ENCODE measurements around the gene BICC1. TPM values are rescaled to one million over a fixed set of nuclear protein-coding genes. Genes with fewer than 3 reads are reported as not detected.

Gene BICC1
- total RNA-seq, 4 donors from 2014 or later = 0.60 to 5.1 (median 2.2) TPM

GRCh38 chr10:58621379-58622077, 108.9 kb downstream of the BICC1 start:
- no peaks in the 10 kb centered on the region for H3K36me3 ChIP-seq
- in situ Hi-C loops (cut with MboI; ENCODE audit: low pct_ligation_motif_present in 1 of 4, low pct_unique_long_range_greater_than_20kb in 1 of 4, low sequenced_read_pairs in 3 of 4) (no loop called here), intact Hi-C loops (cut with DNase I; ENCODE audit: low total_unique reads) (no loop called here)
- TF ChIP-seq EP300 (IDR thresholded peaks at IDR 0.05; ENCODE audit: low read depth) = no peak
- TF ChIP-seq POLR2AphosphoS5 (IDR thresholded peaks at IDR 0.05) = no peak
- no peak for TF ChIP-seq POLR2A (IDR thresholded peaks at IDR 0.05)
- no peak for TF ChIP-seq CTCF (IDR thresholded peaks at IDR 0.05)
- no peak for DNase-seq
- H3K4me1 ChIP-seq = no peaks in the 10 kb centered on the region
- 77 to 83% methylated on average over 5 to 7 of the region's 7 CpGs for WGBS, 2 donors (ENCODE audit: low coverage in 1 of 2)
- H3K4me3 ChIP-seq = no peak overlapping the region
- no peaks in the 10 kb centered on the region for H3K27me3 ChIP-seq
- H3K9me3 ChIP-seq = no peaks in the 10 kb centered on the region
- no peak overlapping the region for H3K27ac ChIP-seq

- Histone ChIP-seq H3K9me3 (no peaks in the 10 kb centered on the region), H3K27ac (no peak overlapping the region), H3K4me1 (no peaks in the 10 kb centered on the region), H3K4me3 (no peak overlapping the region), H3K36me3 (no peaks in the 10 kb centered on the region), H3K27me3 (no peaks in the 10 kb centered on the region)
- 81 to 100% methylated on average over 1 of the region's 1 CpG for WGBS, 2 donors (ENCODE audit: low coverage in 1 of 2)
- DNase-seq = no peak
- intact Hi-C loops (cut with DNase I; ENCODE audit: low total_unique reads) = no loop called here
- TF ChIP-seq POLR2A (IDR thresholded peaks at IDR 0.05) (no peak), POLR2AphosphoS5 (IDR thresholded peaks at IDR 0.05) (no peak), CTCF (IDR thresholded peaks at IDR 0.05) (no peak), EP300 (IDR thresholded peaks at IDR 0.05; ENCODE audit: low read depth) (no peak)
- in situ Hi-C loops (cut with MboI; ENCODE audit: low pct_ligation_motif_present in 1 of 4, low pct_unique_long_range_greater_than_20kb in 1 of 4, low sequenced_read_pairs in 3 of 4) = no loop called here
Measured at GRCh38 chr10:58622246-58622645, 109.6 kb downstream of the BICC1 start.

DNA sequence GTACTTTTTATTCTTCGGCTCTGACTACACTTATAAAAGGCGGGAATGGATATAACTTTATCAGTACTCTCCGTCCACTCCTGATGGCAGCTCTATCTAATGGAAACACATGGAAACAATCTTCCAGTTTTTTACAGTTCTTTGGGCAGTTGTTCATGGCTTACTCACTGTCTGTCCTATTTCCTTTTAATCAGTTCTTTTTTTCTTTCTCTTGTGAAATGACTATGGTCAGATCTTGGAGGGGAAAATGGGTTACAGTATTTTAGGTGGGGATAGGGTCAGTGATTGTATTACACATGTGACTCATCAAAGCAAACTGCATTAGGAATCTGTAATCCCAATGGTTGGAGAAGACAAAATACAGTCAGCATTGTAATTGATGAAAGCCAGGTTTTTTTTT, 112.4 kb downstream of the BICC1 start:
- Histone ChIP-seq H3K4me3 (no peak overlapping the region), H3K27me3 (no peaks in the 10 kb centered on the region), H3K27ac (no peak overlapping the region), H3K4me1 (no peaks in the 10 kb centered on the region), H3K9me3 (no peaks in the 10 kb centered on the region), H3K36me3 (no peaks in the 10 kb centered on the region)
- DNase-seq = no peak
- whole genome bisulfite sequencing, 2 donors (ENCODE audit: low coverage in 1 of 2) = 65 to 81% methylated on average over 3 of the region's 3 CpGs
- in situ Hi-C loops (cut with MboI; ENCODE audit: low pct_ligation_motif_present in 1 of 4, low pct_unique_long_range_greater_than_20kb in 1 of 4, low sequenced_read_pairs in 3 of 4) = no loop called here
- intact Hi-C loops (cut with DNase I; ENCODE audit: low total_unique reads) = no loop called here
- TF ChIP-seq POLR2A (IDR thresholded peaks at IDR 0.05) = no peak
- TF ChIP-seq POLR2AphosphoS5 (IDR thresholded peaks at IDR 0.05) = no peak
- no peak for TF ChIP-seq CTCF (IDR thresholded peaks at IDR 0.05)
- TF ChIP-seq EP300 (IDR thresholded peaks at IDR 0.05; ENCODE audit: low read depth) = no peak

GRCh38 chr10:58627392-58627791, 114.7 kb downstream of the BICC1 start:
- Histone ChIP-seq H3K36me3 (no peaks in the 10 kb centered on the region), H3K27me3 (no peaks in the 10 kb centered on the region), H3K4me3 (no peak overlapping the region), H3K9me3 (no peaks in the 10 kb centered on the region), H3K4me1 (no peaks in the 10 kb centered on the region), H3K27ac (no peak overlapping the region)
- DNase-seq = no peak
- in situ Hi-C loops (cut with MboI; ENCODE audit: low pct_ligation_motif_present in 1 of 4, low pct_unique_long_range_greater_than_20kb in 1 of 4, low sequenced_read_pairs in 3 of 4) (no loop called here), intact Hi-C loops (cut with DNase I; ENCODE audit: low total_unique reads) (no loop called here)
- no peak for TF ChIP-seq POLR2A (IDR thresholded peaks at IDR 0.05)
- TF ChIP-seq CTCF (IDR thresholded peaks at IDR 0.05) = no peak
- TF ChIP-seq POLR2AphosphoS5 (IDR thresholded peaks at IDR 0.05) = no peak
- TF ChIP-seq EP300 (IDR thresholded peaks at IDR 0.05; ENCODE audit: low read depth) = no peak
- WGBS, 2 donors (ENCODE audit: low coverage in 1 of 2) = 90 to 95% methylated on average over 6 of the region's 6 CpGs
